Esophagus muscularis mucosa (tissue), 3 donors: Measurements from ENCODE around the gene SYT17.

ENCODE experiments used
- POLR2AphosphoS5 ChIP-seq, 2 donors: sonication (generic); formaldehyde crosslinking; IDR thresholded peaks; one replicate each; pipeline ENCODE4 v1.6.1; 2017; ENCODE audit warnings: antibody characterized with exemption in 2 of 2
- TF ChIP-seq, protein P1 (sequence below), 3 experiments: fragments of 200-600 bp in 2 of 3; fragments of 450-650 bp in 1 of 3; sonication (generic) in 2 of 3; IDR thresholded peaks; one replicate each; pipeline ENCODE4 v1.5.1; 2017 to 2019; ENCODE audit warnings: antibody characterized with exemption in 3 of 3, mild to moderate bottlenecking in 2 of 3, moderate library complexity in 1 of 3

DNA sequence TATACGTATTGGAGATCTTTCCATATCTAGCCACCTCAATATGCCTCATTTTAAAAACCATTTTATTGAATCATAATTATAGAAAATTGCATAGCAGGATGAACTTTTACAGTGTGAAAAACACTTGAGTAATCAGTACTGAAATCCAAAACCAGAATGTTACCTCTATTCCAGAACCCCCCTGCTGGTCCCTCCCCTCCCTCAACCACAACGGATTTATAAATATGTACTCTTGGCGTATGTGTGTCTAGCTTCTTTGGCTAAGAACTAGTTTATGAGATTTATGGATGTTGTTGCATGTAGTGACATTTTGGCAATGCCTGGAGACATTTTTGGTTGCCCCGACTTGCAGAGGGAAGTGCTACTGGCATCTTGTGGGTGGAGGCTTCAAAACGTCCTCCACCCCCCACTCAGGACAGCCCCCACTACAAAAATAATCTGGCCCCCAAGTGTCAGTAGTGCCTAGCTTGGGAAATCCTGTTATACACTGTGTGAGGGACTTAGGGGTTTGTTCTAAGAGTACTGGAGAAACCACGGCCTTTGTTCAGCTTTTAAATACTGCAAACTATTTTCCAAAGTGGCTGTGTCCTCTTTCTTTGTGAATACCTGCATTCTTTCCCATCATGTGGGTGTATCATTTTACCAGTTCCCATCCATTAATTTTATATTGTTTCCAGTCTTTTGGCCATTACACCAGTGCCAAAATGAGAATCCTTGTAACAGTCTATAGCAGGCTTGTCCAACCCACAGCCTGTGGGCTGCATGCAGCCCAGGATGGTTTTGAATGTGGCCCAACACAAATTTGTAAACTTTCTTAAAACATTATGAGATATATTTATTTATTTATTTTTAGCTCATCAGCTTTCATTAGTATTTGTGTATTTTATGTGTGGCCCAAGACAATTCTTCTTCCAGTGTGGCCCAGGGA lies 30.6 kb upstream of the SYT17 start:
- TF ChIP-seq, protein P1, sequence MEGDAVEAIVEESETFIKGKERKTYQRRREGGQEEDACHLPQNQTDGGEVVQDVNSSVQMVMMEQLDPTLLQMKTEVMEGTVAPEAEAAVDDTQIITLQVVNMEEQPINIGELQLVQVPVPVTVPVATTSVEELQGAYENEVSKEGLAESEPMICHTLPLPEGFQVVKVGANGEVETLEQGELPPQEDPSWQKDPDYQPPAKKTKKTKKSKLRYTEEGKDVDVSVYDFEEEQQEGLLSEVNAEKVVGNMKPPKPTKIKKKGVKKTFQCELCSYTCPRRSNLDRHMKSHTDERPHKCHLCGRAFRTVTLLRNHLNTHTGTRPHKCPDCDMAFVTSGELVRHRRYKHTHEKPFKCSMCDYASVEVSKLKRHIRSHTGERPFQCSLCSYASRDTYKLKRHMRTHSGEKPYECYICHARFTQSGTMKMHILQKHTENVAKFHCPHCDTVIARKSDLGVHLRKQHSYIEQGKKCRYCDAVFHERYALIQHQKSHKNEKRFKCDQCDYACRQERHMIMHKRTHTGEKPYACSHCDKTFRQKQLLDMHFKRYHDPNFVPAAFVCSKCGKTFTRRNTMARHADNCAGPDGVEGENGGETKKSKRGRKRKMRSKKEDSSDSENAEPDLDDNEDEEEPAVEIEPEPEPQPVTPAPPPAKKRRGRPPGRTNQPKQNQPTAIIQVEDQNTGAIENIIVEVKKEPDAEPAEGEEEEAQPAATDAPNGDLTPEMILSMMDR (IDR thresholded peaks at IDR 0.05), result no peak
- no peak for TF ChIP-seq POLR2AphosphoS5 (IDR thresholded peaks at IDR 0.05)
